ENCODE measurements around the gene RAPH1.
"Not testable (repeated sequence)": the region's sequence is repeated elsewhere in the genome, so short reads cannot be mapped to it uniquely, and the experiment has no call there.

Gene RAPH1

GRCh38 chr2:203543898-203544328 is 8.8 kb upstream of the RAPH1 start:
- DNase-seq, result no peak

GRCh38 chr2:203540598-203540997 is 5.5 kb upstream of the RAPH1 start:
- not testable (repeated sequence) for DNase-seq

GRCh38 chr2:203538237-203538636 is 3.1 kb upstream of the RAPH1 start:
- DNase-seq, result not testable (repeated sequence)

- DNase-seq, result not testable (repeated sequence)
Observed at GRCh38 chr2:203536586-203536951, 1.5 kb upstream of the RAPH1 start.

- no peak for DNase-seq
Observed at GRCh38 chr2:203535784-203536585, 884 bp upstream of the RAPH1 start.

GRCh38 chr2:203534621-203535077 is 452 bp downstream of the RAPH1 start:
- peak; percentile 11 for DNase-seq

- no peak for DNase-seq
Observed at GRCh38 chr2:203533676-203534591, 1.2 kb downstream of the RAPH1 start.

GRCh38 chr2:203532957-203533658 is 2.0 kb downstream of the RAPH1 start:
- no peak for DNase-seq

GRCh38 chr2:203527719-203528118 is 7.4 kb downstream of the RAPH1 start:
- no peak for DNase-seq

GRCh38 chr2:203513268-203513667 is 21.8 kb downstream of the RAPH1 start:
- DNase-seq, result not testable (repeated sequence)

GRCh38 chr2:203510941-203511305 is 24.2 kb downstream of the RAPH1 start:
- no peak for DNase-seq

GRCh38 chr2:203510256-203510940 is 24.7 kb downstream of the RAPH1 start:
- DNase-seq, result no peak

- DNase-seq, result not testable (repeated sequence)
Observed at GRCh38 chr2:203503460-203503859, 31.6 kb downstream of the RAPH1 start.

GRCh38 chr2:203501873-203502272 is 33.2 kb downstream of the RAPH1 start:
- DNase-seq, result no peak

- DNase-seq, result no peak
Observed at GRCh38 chr2:203500951-203501350, 34.1 kb downstream of the RAPH1 start.

- no peak for DNase-seq
Observed at GRCh38 chr2:203500297-203500696, 34.8 kb downstream of the RAPH1 start.

- DNase-seq, result no peak
Observed at GRCh38 chr2:203498161-203498560, 36.9 kb downstream of the RAPH1 start.

- no peak for DNase-seq
Observed at GRCh38 chr2:203492965-203493364, 42.1 kb downstream of the RAPH1 start.

GRCh38 chr2:203490391-203490790 is 44.7 kb downstream of the RAPH1 start:
- DNase-seq, result no peak

- no peak for DNase-seq
Observed at GRCh38 chr2:203489531-203489930, 45.6 kb downstream of the RAPH1 start.

- peak; percentile 41 for DNase-seq
Observed at GRCh38 chr2:203484266-203485112, 50.6 kb downstream of the RAPH1 start.

GRCh38 chr2:203480623-203481022 is 54.5 kb downstream of the RAPH1 start:
- DNase-seq, result no peak

Measured in stimulated activated CD4-positive, alpha-beta T cell treated with anti-CD3 and anti-CD28 coated beads, Interleukin-1b, Interleukin-23, amount 100 ng/mL, for 48 hours (primary cell).